ENCODE measurements around the gene HTR4. TPM values are rescaled to one million over a fixed set of nuclear protein-coding genes. Genes with fewer than 3 reads are reported as not detected.

Gene HTR4
- total and polyA plus RNA-seq, 2 donors (not counting 3 experiments of a cell fraction or from before 2014, with no cell fraction given): not detected

- no peak for FAIRE-seq
- Histone ChIP-seq H3K27ac (ENCODE audit: insufficient read depth, low read depth, low read length) (no peak overlapping the region), H3K9ac (replicated peaks; ENCODE audit: extremely low read depth, insufficient read depth, low read length) (no peak overlapping the region), H4K20me1 (replicated peaks; ENCODE audit: control insufficient read depth, extremely low read depth, insufficient read depth, low read length) (no peaks in the 10 kb centered on the region), H3K36me3 (ENCODE audit: control insufficient read depth in 2 of 2, extremely low read depth in 1 of 2, insufficient read depth in 2 of 2, low read length in 2 of 2) (no peaks in the 10 kb centered on the region), H3K27me3 (ENCODE audit: control insufficient read depth in 2 of 2, insufficient read depth in 2 of 2, low read length in 2 of 2) (peaks cover 0 to 2% of the 10 kb centered on the region in 2 experiments), H2AFZ (ENCODE audit: low read depth, low read length) (no peak overlapping the region), H3K79me2 (ENCODE audit: control insufficient read depth, insufficient read depth, low read length) (no peaks in the 10 kb centered on the region), H3K9me3 (replicated peaks; ENCODE audit: control insufficient read depth, insufficient read depth, low read length) (no peaks in the 10 kb centered on the region), H3K4me2 (ENCODE audit: insufficient read depth, low read length) (no peak overlapping the region), H3K4me1 (ENCODE audit: control insufficient read depth, extremely low read depth, insufficient read depth, low read length) (no peaks in the 10 kb centered on the region), H3K9me1 (replicated peaks; ENCODE audit: control insufficient read depth, extremely low read depth, insufficient read depth, low read length) (no peaks in the 10 kb centered on the region), H3K4me3 (replicated peaks in 1 of 3; ENCODE audit: insufficient read depth in 1 of 3, low read depth in 1 of 3, low read length in 3 of 3) (no peak overlapping the region)
- ChIA-PET CTCF (interaction anchor here (0.9 kb wide), 1 partner anchor 9 kb away, joined by 3 read pairs; no protein-coding TSS in a partner anchor), POLR2A (no interaction called here)
- dilution Hi-C loops (cut with MboI; ENCODE audit: extremely low pct_ligation_motif_present, low sequenced_read_pairs): no loop called here
- intact Hi-C loops (cut with micrococcal nuclease): no loop called here
- DNase-seq (ENCODE audit: low read depth, low spot score): no peak
- no TSS peak for BruUV-seq (replicated peaks)
- no peak for TF ChIP-seq POLR2A (IDR thresholded peaks at IDR 0.05; ENCODE audit: low read depth, low read length)
- no peak for TF ChIP-seq GATA2 (IDR thresholded peaks at IDR 0.05; ENCODE audit: insufficient read depth, insufficient read length, low read depth, low read length)
- TF ChIP-seq FOS (IDR thresholded peaks at IDR 0.05; ENCODE audit: borderline replicate concordance, insufficient read depth, low read length): no peak
- no peak for TF ChIP-seq EZH2 (IDR thresholded peaks at IDR 0.05; ENCODE audit: borderline replicate concordance, low read depth, low read length, severe bottlenecking)
- TF ChIP-seq MYC (IDR thresholded peaks at IDR 0.05; ENCODE audit: low read depth, low read length): no peak
- no peak for TF ChIP-seq CTCF (IDR thresholded peaks at IDR 0.05; ENCODE audit: extremely low read depth in 1 of 2, insufficient read depth in 1 of 2, low read depth in 1 of 2, low read length in 2 of 2)
- TF ChIP-seq POLR2AphosphoS5 (IDR thresholded peaks at IDR 0.05; ENCODE audit: insufficient read depth, low read depth, low read length): no peak
- TF ChIP-seq JUN (IDR thresholded peaks at IDR 0.05; ENCODE audit: borderline replicate concordance, insufficient read depth, insufficient read length, low read depth): no peak
- no peak for TF ChIP-seq MAX (IDR thresholded peaks at IDR 0.05; ENCODE audit: insufficient read depth, insufficient read length)
Measured at GRCh38 chr5:148573374-148573773, 81.0 kb downstream of the HTR4 start.
